Neural progenitor cell (in vitro differentiated cells): ENCODE data around the gene LBX1. TPM values are rescaled to one million over a fixed set of nuclear protein-coding genes. Genes with fewer than 3 reads are reported as not detected.
A peak's percentile ranks its signal among the peaks of the same experiment; 100 is the strongest.

ENCODE experiments used
- DNase-seq: peaks from one replicate; pipeline ENCODE4 v3.0.0-alpha.2; 2016; ENCODE audit warnings: low spot score
- H2AFZ ChIP-seq: fragments of 200-600 bp; sonication (generic); replicated peaks from 2 replicates; pipeline ENCODE4 v1.6.1; 2016; ENCODE audit warnings: antibody characterized with exemption
- H3F3A ChIP-seq: fragments of 200-600 bp; sonication (generic); 2 replicates; pipeline ENCODE4 v1.6.1; 2016; ENCODE audit warnings: antibody characterized with exemption, low read depth
- H3K27ac ChIP-seq: fragments of 200-600 bp; sonication (generic); 2 replicates; pipeline ENCODE4 v1.5.1; 2016; ENCODE audit warnings: mild to moderate bottlenecking
- H3K27me3 ChIP-seq: fragments of 200-600 bp; sonication (generic); 2 replicates; pipeline ENCODE4 v1.6.1; 2016; ENCODE audit warnings: mild to moderate bottlenecking, moderate library complexity
- H3K36me3 ChIP-seq: fragments of 200-600 bp; sonication (generic); 2 replicates; pipeline ENCODE4 v1.5.1; 2016
- H3K4me1 ChIP-seq: fragments of 200-600 bp; sonication (generic); 2 replicates; pipeline ENCODE4 v1.6.1; 2016; ENCODE audit warnings: mixed run types
- H3K4me2 ChIP-seq: fragments of 200-600 bp; sonication (generic); 2 replicates; pipeline ENCODE4 v1.6.1; 2016
- H3K4me3 ChIP-seq: fragments of 200-600 bp; sonication (generic); 2 replicates; pipeline ENCODE4 v1.5.1; 2016
- H3K79me2 ChIP-seq: fragments of 200-600 bp; sonication (generic); 2 replicates; pipeline ENCODE4 v1.6.1; 2016; ENCODE audit warnings: low read depth
- H3K9ac ChIP-seq: fragments of 200-600 bp; sonication (generic); 2 replicates; pipeline ENCODE4 v1.6.1; 2016
- H3K9me3 ChIP-seq: fragments of 200-600 bp; sonication (generic); 2 replicates; pipeline ENCODE4 v1.5.1; 2016; ENCODE audit warnings: low read depth
- H4K20me1 ChIP-seq: fragments of 200-600 bp; sonication (generic); 2 replicates; pipeline ENCODE4 v1.6.1; 2016; ENCODE audit warnings: low read depth
- H3K27ac Mint-ChIP-seq: 3 replicates; pipeline ENCODE4 v1.8.0; 2021; ENCODE audit warnings: mixed read lengths
- H3K27me3 Mint-ChIP-seq: 2 replicates; pipeline ENCODE4 v1.8.0; 2022; ENCODE audit warnings: low read depth, mild to moderate bottlenecking, inconsistent platforms, moderate library complexity, mixed read lengths; ENCODE audit not compliant: insufficient read depth
- H3K36me3 Mint-ChIP-seq: 3 replicates; pipeline ENCODE4 v1.8.0; 2021; ENCODE audit warnings: mixed read lengths
- H3K4me1 Mint-ChIP-seq: 3 replicates; pipeline ENCODE4 v1.8.0; 2021; ENCODE audit warnings: mixed read lengths
- H3K4me3 Mint-ChIP-seq: 3 replicates; pipeline ENCODE4 v1.8.0; 2021; ENCODE audit warnings: mild to moderate bottlenecking, moderate library complexity, mixed read lengths
- H3K9me3 Mint-ChIP-seq: 3 replicates; pipeline ENCODE4 v1.8.0; 2020; ENCODE audit warnings: mixed read lengths
- EZH2 ChIP-seq: fragments of 200-600 bp; sonication (generic); IDR thresholded peaks from 2 replicates; pipeline ENCODE4 v1.6.1; 2017; ENCODE audit warnings: antibody characterized with exemption, mild to moderate bottlenecking, moderate library complexity
- EZH2phosphoT487 ChIP-seq: fragments of 200-600 bp; sonication (generic); IDR thresholded peaks from 2 replicates; pipeline ENCODE4 v1.6.1; 2017; ENCODE audit warnings: antibody characterized with exemption
- total RNA-seq: library from RNA; depleted of rRNA; stranded (reverse); fragments of >200 nt; gene quantifications from 2 replicates; pipeline ENCODE4 v1.2.3, GENCODE V29; 2015; ENCODE audit warnings: low replicate concordance
- TF ChIP-seq, protein P1 (sequence below): fragments of 200-600 bp; sonication (generic); IDR thresholded peaks from 2 replicates; pipeline ENCODE4 v1.5.1; 2017; ENCODE audit warnings: antibody characterized with exemption, mild to moderate bottlenecking

LBX1 gene
- total RNA-seq, 1 donor from 2014 or later: not detected

DNA sequence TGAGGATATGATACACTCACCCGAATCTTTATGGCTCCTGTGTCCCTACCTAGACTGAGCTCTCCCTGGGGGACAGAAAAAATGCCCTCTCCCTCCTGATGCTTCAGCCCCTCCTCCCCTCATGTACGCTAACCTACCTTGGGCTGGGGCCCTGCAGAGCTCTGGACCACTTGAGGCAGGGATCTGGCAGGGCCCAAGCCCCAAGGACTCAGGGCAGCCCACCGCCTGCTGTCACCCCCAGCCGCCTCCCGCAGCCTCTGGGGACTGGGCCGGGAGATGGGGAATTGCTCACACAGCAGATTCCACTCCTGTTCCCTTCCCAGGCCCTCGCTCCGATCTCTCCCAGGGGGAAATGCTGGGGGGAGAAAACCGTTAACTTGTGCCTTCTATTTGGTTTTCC lies 32.9 kb upstream of the LBX1 start:
- peaks cover 42% of the 10 kb centered on the region for H3K4me1 ChIP-seq
- H2AFZ ChIP-seq: no peak overlapping the region
- no peaks in the 10 kb centered on the region for H3K79me2 ChIP-seq
- no peaks in the 10 kb centered on the region for H3K9me3 ChIP-seq
- H3K27ac ChIP-seq: no peak overlapping the region
- TF ChIP-seq EZH2phosphoT487 (no peak), EZH2 (no peak)
- TF ChIP-seq, protein P1, sequence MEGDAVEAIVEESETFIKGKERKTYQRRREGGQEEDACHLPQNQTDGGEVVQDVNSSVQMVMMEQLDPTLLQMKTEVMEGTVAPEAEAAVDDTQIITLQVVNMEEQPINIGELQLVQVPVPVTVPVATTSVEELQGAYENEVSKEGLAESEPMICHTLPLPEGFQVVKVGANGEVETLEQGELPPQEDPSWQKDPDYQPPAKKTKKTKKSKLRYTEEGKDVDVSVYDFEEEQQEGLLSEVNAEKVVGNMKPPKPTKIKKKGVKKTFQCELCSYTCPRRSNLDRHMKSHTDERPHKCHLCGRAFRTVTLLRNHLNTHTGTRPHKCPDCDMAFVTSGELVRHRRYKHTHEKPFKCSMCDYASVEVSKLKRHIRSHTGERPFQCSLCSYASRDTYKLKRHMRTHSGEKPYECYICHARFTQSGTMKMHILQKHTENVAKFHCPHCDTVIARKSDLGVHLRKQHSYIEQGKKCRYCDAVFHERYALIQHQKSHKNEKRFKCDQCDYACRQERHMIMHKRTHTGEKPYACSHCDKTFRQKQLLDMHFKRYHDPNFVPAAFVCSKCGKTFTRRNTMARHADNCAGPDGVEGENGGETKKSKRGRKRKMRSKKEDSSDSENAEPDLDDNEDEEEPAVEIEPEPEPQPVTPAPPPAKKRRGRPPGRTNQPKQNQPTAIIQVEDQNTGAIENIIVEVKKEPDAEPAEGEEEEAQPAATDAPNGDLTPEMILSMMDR: no peak
- Mint-ChIP-seq H3K27me3 (peaks cover 18% of the 10 kb centered on the region), H3K4me3 (no peak overlapping the region), H3K36me3 (no peaks in the 10 kb centered on the region), H3K27ac (no peak overlapping the region), H3K4me1 (peaks cover 45% of the 10 kb centered on the region), H3K9me3 (peaks cover 9% of the 10 kb centered on the region)
- no peak overlapping the region for H3K4me3 ChIP-seq
- peaks cover 69% of the 10 kb centered on the region for H3K27me3 ChIP-seq
- H3K9ac ChIP-seq: no peak overlapping the region
- no peak for DNase-seq
- H3K4me2 ChIP-seq: no peak overlapping the region
- no peaks in the 10 kb centered on the region for H3K36me3 ChIP-seq
- peaks cover 21% of the 10 kb centered on the region for H4K20me1 ChIP-seq
- H3F3A ChIP-seq: peaks cover 20% of the 10 kb centered on the region

DNA sequence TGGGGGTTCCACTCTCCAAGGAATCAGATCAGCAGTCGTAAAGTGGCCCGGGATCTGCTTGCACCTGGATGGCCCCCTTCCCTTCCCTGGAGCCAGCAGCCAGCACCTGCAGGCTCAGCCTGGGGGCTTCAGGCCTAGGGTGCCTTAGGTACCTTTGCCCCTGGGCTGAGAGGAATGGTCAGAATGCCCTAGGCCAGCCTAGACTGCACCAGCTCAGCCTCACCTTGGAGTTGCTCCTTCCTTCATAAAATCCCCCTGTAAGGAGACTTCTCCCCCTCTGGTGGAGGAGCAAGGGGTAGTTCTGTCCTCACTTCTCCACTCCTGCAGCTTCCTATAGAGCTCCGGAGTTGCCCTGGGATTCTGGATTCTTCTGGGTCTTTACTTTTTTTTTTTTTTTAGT lies 32.4 kb upstream of the LBX1 start:
- Mint-ChIP-seq H3K9me3 (peaks cover 9% of the 10 kb centered on the region), H3K4me1 (peaks cover 41% of the 10 kb centered on the region), H3K36me3 (no peaks in the 10 kb centered on the region), H3K27ac (no peak overlapping the region), H3K27me3 (peaks cover 18% of the 10 kb centered on the region), H3K4me3 (no peak overlapping the region)
- no peaks in the 10 kb centered on the region for H3K79me2 ChIP-seq
- H3K4me3 ChIP-seq: no peak overlapping the region
- H3K4me2 ChIP-seq: peak overlapping the region; percentile 72
- H4K20me1 ChIP-seq: peaks cover 21% of the 10 kb centered on the region
- no peaks in the 10 kb centered on the region for H3K36me3 ChIP-seq
- no peak overlapping the region for H3K27ac ChIP-seq
- peaks cover 74% of the 10 kb centered on the region for H3K27me3 ChIP-seq
- no peak overlapping the region for H2AFZ ChIP-seq
- H3K9ac ChIP-seq: no peak overlapping the region
- TF ChIP-seq EZH2: no peak
- TF ChIP-seq EZH2phosphoT487: no peak
- TF ChIP-seq, protein P1: no peak
- no peak for DNase-seq
- H3K9me3 ChIP-seq: no peaks in the 10 kb centered on the region
- peaks cover 41% of the 10 kb centered on the region for H3K4me1 ChIP-seq
- peaks cover 20% of the 10 kb centered on the region for H3F3A ChIP-seq

DNA sequence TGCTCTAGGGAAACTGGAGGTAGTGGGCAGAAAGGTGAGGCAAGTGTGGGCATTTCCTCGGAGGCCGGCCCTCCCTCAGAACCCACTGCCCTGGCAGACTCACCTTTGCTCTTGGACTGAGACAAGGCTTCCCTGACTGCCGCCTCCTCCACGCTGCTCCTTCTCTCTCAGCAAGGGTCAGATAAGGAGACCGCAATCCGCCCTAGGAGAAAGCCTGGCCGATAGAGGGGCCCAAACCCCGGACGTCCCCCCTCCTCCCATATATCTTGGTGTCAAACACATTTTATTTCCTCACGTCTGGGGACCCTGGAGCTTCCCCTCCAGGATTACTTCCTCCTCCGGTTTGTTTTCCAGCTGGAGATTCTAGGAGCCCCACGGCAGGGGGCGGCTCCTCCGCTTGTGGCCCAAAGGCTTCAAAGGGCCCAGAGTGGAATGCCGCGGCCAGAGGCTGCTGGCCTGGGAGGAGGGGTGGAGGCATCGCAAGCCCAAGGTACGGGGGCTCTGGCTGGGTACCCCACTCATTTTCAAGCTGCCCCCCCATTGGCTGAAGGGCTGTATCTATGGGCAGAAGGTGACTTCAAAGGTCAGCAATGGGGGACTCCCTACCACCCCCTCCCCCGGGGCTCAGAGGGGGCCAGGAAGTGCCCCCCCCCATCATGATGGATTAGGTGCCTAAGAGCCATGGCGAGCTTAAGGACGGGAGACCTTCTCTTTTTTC lies 31.7 kb upstream of the LBX1 start:
- no peak overlapping the region for H2AFZ ChIP-seq
- Mint-ChIP-seq H3K27me3 (peaks cover 20% of the 10 kb centered on the region), H3K4me3 (no peak overlapping the region)

More for the DNA sequence above, 31.7 kb upstream of the LBX1 start:
- peak; percentile 84 for DNase-seq
- no peak for TF ChIP-seq EZH2
- TF ChIP-seq, protein P1: no peak
- peaks cover 41% of the 10 kb centered on the region for H3K4me1 ChIP-seq
- no peak overlapping the region for H3K27ac Mint-ChIP-seq
- no peaks in the 10 kb centered on the region for H3K36me3 Mint-ChIP-seq
- H3K79me2 ChIP-seq: no peaks in the 10 kb centered on the region
- H3F3A ChIP-seq: peaks cover 20% of the 10 kb centered on the region
- H4K20me1 ChIP-seq: peaks cover 21% of the 10 kb centered on the region
- no peak overlapping the region for H3K9ac ChIP-seq
- H3K9me3 ChIP-seq: no peaks in the 10 kb centered on the region
- H3K36me3 ChIP-seq: no peaks in the 10 kb centered on the region
- peaks cover 39% of the 10 kb centered on the region for H3K4me1 Mint-ChIP-seq
- no peak overlapping the region for H3K27ac ChIP-seq
- peak overlapping the region; percentile 72 for H3K4me2 ChIP-seq
- H3K9me3 Mint-ChIP-seq: peaks cover 9% of the 10 kb centered on the region
- peaks cover 81% of the 10 kb centered on the region for H3K27me3 ChIP-seq
- H3K4me3 ChIP-seq: peak overlapping the region; percentile 10
